OCI-LY1 (cell line): Measurements from ENCODE around the gene RAB25.

ENCODE experiments used
- CTCF ChIP-seq: fragments of 200-600 bp; sonication (generic), shearing (Covaris generic); IDR thresholded peaks from 2 replicates; pipeline ENCODE4 v1.5.1; 2017; ENCODE audit warnings: mild to moderate bottlenecking, antibody characterized with exemption, low read length, moderate library complexity, mixed read lengths
- EZH2 ChIP-seq: fragments of 200-600 bp; sonication (generic), shearing (Covaris generic); IDR thresholded peaks from 2 replicates; pipeline ENCODE4 v1.8.0; 2017; ENCODE audit warnings: borderline replicate concordance, mixed run types, mild to moderate bottlenecking, antibody characterized with exemption, low read length, moderate library complexity, mixed read lengths

DNA sequence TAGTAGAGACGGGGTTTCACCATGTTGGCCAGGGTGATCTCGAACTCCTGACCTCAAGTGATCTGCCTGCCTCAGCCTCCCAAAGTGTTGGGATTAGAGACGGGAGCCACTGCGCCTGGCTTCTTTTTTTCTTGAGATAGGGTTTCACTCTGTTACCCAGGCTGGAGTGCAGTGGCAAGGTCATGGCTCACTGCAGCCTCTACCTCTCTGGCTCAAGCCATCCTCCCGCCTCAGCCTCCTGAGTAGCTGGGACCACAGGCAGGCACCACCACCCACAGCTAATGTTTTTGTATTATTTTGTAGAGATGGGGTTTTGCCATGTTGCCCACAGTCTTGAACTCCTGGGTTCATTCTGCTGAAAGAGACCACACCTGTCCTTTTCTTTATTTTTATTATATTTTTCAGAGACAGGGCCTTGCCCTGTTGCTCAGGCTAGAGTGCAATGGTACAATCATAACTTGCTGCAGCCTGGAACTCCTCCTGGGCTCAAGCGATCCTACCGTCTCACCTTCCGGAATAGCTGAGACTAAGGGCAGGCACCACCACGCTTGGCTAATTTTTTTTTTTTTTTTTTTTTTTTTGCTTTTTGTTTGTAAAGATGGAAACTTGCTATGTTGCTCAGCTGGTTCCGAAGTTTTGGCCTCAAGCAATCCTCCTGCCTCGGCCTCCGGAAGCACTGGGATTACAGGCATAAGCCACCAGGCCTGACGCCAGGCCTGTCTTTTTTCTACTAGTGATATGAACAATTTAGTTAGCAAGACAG lies 56.6 kb downstream of the RAB25 start:
- TF ChIP-seq CTCF (no peak), EZH2 (no peak)
